ENCODE measurements around the gene PROCR.
"Not testable (repeated sequence)": the region's sequence is repeated elsewhere in the genome, so short reads cannot be mapped to it uniquely, and the experiment has no call there.

PROCR gene

GRCh38 chr20:35146920-35147574, 24.8 kb upstream of the PROCR start, which contains the start of gene EDEM2:
Gene EDEM2 (minus strand): TSS chr20:35147336. CDS start chr20:35147258, 78 bp downstream.
- Histone ChIP-seq H3K36me3 (ENCODE audit: insufficient read depth, low read length) (peaks cover 5% of the 10 kb centered on the region), H2AFZ (ENCODE audit: low read depth, low read length) (peak within 1 kb of the TSS; percentile 96), H3K27me3 (ENCODE audit: insufficient read depth, low read length) (no peaks in the 10 kb centered on the region), H3K9me3 (ENCODE audit: low read length) (no peaks in the 10 kb centered on the region), H3K4me3 (ENCODE audit: low read length) (peak within 1 kb of the TSS; percentile 87), H3K4me1 (ENCODE audit: insufficient read depth, low read length) (peaks cover 8% of the 10 kb centered on the region)

GRCh38 chr20:35147575-35148071, 24.2 kb upstream of the PROCR start:
- Histone ChIP-seq H2AFZ (ENCODE audit: low read depth, low read length) (peak overlapping the region; percentile 96), H3K4me3 (ENCODE audit: low read length) (peak overlapping the region; percentile 87)
- H3K27me3 ChIP-seq (ENCODE audit: insufficient read depth, low read length); H3K36me3 ChIP-seq (ENCODE audit: insufficient read depth, low read length); H3K9me3 ChIP-seq (ENCODE audit: low read length); H3K4me1 ChIP-seq (ENCODE audit: insufficient read depth, low read length): not testable (repeated sequence)

DNA sequence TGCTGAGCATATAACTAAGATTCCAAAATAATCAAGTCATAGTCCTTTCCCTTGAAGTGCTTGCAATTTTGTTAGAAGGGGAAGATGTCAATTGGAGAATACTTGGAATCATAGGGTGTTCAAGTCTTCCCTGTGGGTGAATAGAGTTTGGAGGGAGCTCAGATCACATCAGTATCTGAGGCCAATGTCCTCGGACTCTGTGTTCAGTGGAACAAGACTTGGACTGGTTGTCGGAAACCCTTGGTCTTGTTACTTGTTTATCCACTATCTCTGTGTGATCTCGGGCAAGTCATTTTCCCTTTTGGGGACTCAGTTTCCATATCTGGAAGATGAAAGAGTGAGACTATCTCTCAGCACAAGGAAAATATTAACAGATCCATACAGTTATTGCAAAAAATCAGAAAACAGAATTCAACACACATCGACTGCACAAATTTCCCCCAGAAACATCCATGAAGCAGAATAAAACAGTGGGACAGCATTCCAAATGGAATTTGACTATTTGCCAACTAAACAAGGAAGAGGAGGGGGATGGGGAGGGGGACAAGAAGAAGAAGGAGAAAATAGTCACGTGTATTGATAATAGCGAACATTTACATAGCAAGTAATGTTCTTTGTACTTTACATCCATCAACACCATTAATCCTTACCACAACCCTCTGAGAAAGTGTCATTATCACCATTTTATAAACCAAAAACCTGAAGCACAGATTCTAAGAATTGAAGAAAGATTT, 20.9 kb upstream of the PROCR start:
- Histone ChIP-seq H3K36me3 (ENCODE audit: insufficient read depth, low read length) (no peaks in the 10 kb centered on the region), H3K27me3 (ENCODE audit: insufficient read depth, low read length) (peaks cover 4% of the 10 kb centered on the region), H3K4me1 (ENCODE audit: insufficient read depth, low read length) (peaks cover 8% of the 10 kb centered on the region), H3K9me3 (ENCODE audit: low read length) (no peaks in the 10 kb centered on the region), H3K4me3 (ENCODE audit: low read length) (no peak overlapping the region), H2AFZ (ENCODE audit: low read depth, low read length) (no peak overlapping the region)

DNA sequence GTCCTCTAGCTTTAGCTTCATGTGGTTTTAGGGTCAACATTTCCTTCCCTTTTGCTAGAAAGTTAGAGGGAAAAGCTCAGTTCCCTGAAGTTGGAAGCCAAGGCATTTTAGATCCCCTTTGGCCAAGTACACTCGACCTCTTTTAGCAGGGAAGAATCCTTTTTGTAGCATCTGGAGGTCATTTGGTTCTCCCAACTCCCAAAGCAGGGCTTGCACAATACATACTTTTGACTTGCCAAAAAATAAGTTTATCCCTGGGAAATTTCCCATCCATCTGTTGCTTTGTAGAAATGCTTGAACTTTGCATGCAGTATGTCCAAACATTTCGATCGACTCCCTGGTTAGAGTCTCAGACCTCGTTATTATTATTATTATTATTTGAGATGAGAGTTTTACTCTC, 20.1 kb upstream of the PROCR start:
- H3K9me3 ChIP-seq (ENCODE audit: low read length): no peaks in the 10 kb centered on the region
- H3K27me3 ChIP-seq (ENCODE audit: insufficient read depth, low read length): peaks cover 4% of the 10 kb centered on the region
- no peaks in the 10 kb centered on the region for H3K36me3 ChIP-seq (ENCODE audit: insufficient read depth, low read length)
- H3K4me3 ChIP-seq (ENCODE audit: low read length): no peak overlapping the region
- peaks cover under 1% of the 10 kb centered on the region for H3K4me1 ChIP-seq (ENCODE audit: insufficient read depth, low read length)
- no peak overlapping the region for H2AFZ ChIP-seq (ENCODE audit: low read depth, low read length)

GRCh38 chr20:35155936-35156335, 15.9 kb upstream of the PROCR start:
- Histone ChIP-seq H3K4me1 (ENCODE audit: insufficient read depth, low read length) (no peaks in the 10 kb centered on the region), H3K4me3 (ENCODE audit: low read length) (no peak overlapping the region), H3K27me3 (ENCODE audit: insufficient read depth, low read length) (peaks cover 4% of the 10 kb centered on the region), H3K9me3 (ENCODE audit: low read length) (no peaks in the 10 kb centered on the region), H3K36me3 (ENCODE audit: insufficient read depth, low read length) (no peaks in the 10 kb centered on the region), H2AFZ (ENCODE audit: low read depth, low read length) (no peak overlapping the region)

- Histone ChIP-seq H3K4me1 (ENCODE audit: insufficient read depth, low read length) (no peaks in the 10 kb centered on the region), H3K4me3 (ENCODE audit: low read length) (no peak overlapping the region), H3K36me3 (ENCODE audit: insufficient read depth, low read length) (no peaks in the 10 kb centered on the region), H2AFZ (ENCODE audit: low read depth, low read length) (no peak overlapping the region), H3K27me3 (ENCODE audit: insufficient read depth, low read length) (peaks cover 4% of the 10 kb centered on the region), H3K9me3 (ENCODE audit: low read length) (no peaks in the 10 kb centered on the region)
Measured at GRCh38 chr20:35156978-35157377, 14.9 kb upstream of the PROCR start.

DNA sequence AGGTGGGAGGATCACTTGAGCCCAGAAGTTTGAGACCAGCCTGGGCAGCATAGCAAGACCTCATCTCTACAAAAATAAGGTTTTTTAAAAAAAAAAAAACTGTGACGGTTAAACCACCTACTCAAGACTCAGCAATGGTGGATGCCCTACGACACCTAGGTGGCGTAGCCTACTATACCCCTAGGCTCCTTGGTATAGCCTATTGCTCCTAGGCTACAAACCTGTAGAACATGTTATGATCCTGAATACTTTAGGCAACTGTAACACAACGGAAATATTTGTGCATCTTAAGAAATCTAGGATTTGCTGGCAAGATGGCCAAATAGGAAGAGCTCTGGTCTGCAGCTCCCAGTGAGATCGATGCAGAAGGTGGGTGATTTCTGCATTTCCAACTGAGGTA, 11.5 kb upstream of the PROCR start:
- not testable (repeated sequence) for H2AFZ ChIP-seq (ENCODE audit: low read depth, low read length); H3K9me3 ChIP-seq (ENCODE audit: low read length); H3K4me3 ChIP-seq (ENCODE audit: low read length); H3K4me1 ChIP-seq (ENCODE audit: insufficient read depth, low read length); H3K36me3 ChIP-seq (ENCODE audit: insufficient read depth, low read length); H3K27me3 ChIP-seq (ENCODE audit: insufficient read depth, low read length)

DNA sequence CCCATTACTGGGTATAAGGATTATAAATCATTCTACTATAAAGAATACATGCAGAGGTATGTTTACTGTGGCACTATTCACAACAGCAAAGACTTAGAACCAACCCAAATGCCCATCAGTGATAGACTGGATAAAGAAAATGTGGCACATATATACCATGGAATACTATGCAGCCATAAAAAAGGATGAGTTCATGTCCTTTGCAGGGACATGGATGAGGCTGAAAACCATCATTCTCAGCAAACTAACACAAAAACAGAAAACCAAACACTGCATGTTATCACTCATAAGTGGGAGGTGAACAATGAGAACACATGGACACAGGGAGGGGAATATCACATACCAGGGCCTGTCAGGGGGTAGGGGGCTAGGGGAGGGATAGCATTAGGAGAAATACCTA, 7.3 kb upstream of the PROCR start:
- H3K27me3 ChIP-seq (ENCODE audit: insufficient read depth, low read length); H3K9me3 ChIP-seq (ENCODE audit: low read length); H3K36me3 ChIP-seq (ENCODE audit: insufficient read depth, low read length); H3K4me3 ChIP-seq (ENCODE audit: low read length); H2AFZ ChIP-seq (ENCODE audit: low read depth, low read length); H3K4me1 ChIP-seq (ENCODE audit: insufficient read depth, low read length): not testable (repeated sequence)

DNA sequence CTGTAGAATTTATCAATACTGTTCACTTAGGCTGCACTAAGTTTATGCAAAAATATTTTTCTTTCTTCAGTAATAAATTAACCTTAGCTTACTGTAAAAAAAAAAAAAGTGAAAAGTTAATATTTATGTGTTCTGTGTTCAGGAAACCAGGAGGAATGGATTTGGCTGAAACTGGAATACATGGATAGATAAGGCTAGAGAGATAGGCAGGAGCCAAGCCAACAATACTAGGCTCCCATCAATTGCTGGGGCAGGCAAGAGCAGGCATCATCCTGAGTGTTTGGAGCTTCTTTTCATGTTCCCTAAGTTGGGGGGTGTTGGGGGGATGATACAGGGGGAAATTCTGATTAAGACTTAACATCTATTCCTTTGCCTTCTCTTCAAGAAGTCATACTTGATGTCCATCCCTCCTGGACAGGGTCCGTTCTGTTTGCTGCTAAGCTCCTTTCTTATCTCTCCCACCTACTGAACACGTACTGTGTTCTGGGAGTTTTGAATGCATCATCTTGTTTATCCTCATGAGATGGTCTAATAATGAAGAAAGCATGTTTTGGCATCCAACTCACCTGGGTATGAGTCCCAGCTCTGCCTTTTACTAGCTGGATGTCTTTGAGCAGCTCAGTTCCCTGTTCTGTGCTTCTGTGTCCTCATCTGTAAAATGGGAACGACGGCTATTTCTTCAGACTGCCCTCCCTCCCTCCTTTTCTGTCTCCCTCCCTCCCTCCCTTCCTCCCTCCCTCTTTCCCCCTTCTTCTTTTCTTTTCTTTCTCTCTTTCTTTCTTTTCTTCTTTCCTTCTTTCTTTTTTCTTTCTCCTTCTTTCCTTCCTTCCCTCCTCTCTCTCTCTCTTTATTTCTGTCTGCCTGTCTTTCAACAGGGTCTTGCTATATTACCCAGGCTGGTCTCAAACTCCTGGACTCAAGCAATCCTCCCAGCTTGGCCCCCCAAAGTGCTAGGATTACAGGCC, 6.4 kb upstream of the PROCR start:
- Histone ChIP-seq H3K9me3 (ENCODE audit: low read length) (no peaks in the 10 kb centered on the region), H3K36me3 (ENCODE audit: insufficient read depth, low read length) (no peaks in the 10 kb centered on the region), H3K27me3 (ENCODE audit: insufficient read depth, low read length) (peaks cover 4% of the 10 kb centered on the region), H3K4me1 (ENCODE audit: insufficient read depth, low read length) (no peaks in the 10 kb centered on the region), H3K4me3 (ENCODE audit: low read length) (no peak overlapping the region), H2AFZ (ENCODE audit: low read depth, low read length) (no peak overlapping the region)

GRCh38 chr20:35166242-35166830, 5.5 kb upstream of the PROCR start:
- no peaks in the 10 kb centered on the region for H3K4me1 ChIP-seq (ENCODE audit: insufficient read depth, low read length)
- no peak overlapping the region for H3K4me3 ChIP-seq (ENCODE audit: low read length)
- H3K36me3 ChIP-seq (ENCODE audit: insufficient read depth, low read length): no peaks in the 10 kb centered on the region
- no peaks in the 10 kb centered on the region for H3K9me3 ChIP-seq (ENCODE audit: low read length)
- no peak overlapping the region for H2AFZ ChIP-seq (ENCODE audit: low read depth, low read length)
- peaks cover 8% of the 10 kb centered on the region for H3K27me3 ChIP-seq (ENCODE audit: insufficient read depth, low read length)

- Histone ChIP-seq H3K4me1 (ENCODE audit: insufficient read depth, low read length) (peaks cover 8% of the 10 kb centered on the region), H3K27me3 (ENCODE audit: insufficient read depth, low read length) (peaks cover 22% of the 10 kb centered on the region), H2AFZ (ENCODE audit: low read depth, low read length) (no peak overlapping the region), H3K36me3 (ENCODE audit: insufficient read depth, low read length) (no peaks in the 10 kb centered on the region), H3K9me3 (ENCODE audit: low read length) (no peaks in the 10 kb centered on the region), H3K4me3 (ENCODE audit: low read length) (no peak overlapping the region)
Measured at GRCh38 chr20:35167787-35168186, 4.1 kb upstream of the PROCR start.

DNA sequence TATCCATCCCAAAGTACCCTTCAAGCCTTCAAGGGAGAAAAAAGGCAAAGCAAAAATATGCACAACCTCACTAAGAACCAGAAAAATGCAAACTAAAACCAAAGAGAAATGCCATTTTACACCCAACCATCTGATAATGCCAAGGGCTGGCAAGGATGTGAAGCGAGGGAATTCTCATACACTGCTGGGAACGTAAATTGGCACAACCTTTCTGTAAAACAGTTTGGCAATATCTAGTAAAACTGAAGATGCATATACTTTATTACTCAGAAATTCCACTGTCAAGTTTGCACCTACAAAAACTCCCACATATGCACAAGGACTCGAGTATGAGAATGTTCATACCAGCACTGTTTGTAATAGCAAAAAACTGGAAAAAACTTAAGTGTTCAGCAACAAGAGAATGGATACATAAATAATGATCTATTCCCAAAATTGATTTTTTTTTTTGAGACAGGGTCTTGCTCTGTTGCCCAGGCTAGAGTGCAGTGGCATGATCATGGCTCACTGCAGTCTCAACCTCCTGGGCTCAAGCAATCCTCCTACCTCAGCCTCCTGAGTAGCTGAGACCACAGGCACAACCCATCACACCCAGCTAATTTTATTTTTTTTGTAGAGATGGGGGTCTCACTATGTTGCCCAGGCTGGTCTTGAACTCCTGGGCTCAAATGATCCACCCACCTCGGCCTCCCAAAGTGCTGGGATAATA, 3.0 kb upstream of the PROCR start:
- not testable (repeated sequence) for H3K36me3 ChIP-seq (ENCODE audit: insufficient read depth, low read length); H3K9me3 ChIP-seq (ENCODE audit: low read length); H3K4me1 ChIP-seq (ENCODE audit: insufficient read depth, low read length); H2AFZ ChIP-seq (ENCODE audit: low read depth, low read length); H3K4me3 ChIP-seq (ENCODE audit: low read length)
- peaks cover 29% of the 10 kb centered on the region for H3K27me3 ChIP-seq (ENCODE audit: insufficient read depth, low read length)
